Endothelial cell of umbilical vein (primary cell): ENCODE results near the gene CYBA.

Experiments
- POLR2A ChIP-seq: IDR thresholded peaks from 2 replicates; pipeline ENCODE4 v1.6.1; 2012; ENCODE audit warnings: low read depth, mild to moderate bottlenecking, control low read depth, low read length
- TF ChIP-seq, protein P1 (sequence below), 2 donors: IDR thresholded peaks; 1 replicate in 1 of 2; 2 replicates in 1 of 2; pipeline ENCODE4 v1.5.1; 2011; ENCODE audit warnings: low read length in 2 of 2, mild to moderate bottlenecking in 2 of 2, moderate library complexity in 2 of 2, control low read depth in 1 of 2, inconsistent platforms in 1 of 2, low read depth in 1 of 2; ENCODE audit not compliant: insufficient read depth in 1 of 2; ENCODE audit errors: extremely low read depth in 1 of 2

DNA sequence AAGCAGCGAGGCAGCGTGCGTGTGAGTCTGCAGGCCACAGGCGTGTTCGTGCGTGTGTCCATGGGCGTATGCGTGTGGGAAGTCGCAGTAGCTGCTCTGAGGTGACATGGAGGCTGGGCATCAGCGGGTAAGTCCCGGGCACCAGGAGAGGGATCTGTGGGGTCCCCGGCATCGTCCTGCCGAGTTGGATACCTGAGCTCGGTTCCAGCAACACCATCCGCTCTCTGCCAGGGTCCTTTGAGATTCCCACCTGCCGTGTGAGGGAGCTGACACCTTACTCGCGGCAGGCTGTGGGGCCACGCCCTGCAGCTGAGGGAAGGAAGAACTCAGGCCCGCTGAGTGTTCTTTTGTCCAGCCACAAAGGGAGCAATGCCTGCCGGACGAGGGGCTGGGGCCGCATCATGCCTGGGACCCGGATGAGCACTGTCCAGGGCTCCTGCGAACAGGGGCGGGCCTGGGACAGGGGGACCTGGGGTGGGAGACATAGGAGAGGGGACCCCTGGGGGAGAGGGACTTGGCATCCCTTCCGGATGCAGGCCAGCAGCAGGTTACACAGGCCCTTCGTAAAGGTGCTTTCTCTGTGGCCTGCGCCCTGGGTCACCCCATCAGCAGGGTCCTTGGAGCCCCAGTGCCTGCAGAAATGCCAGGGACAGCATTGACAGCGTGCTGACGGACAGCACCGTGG lies 40.4 kb upstream of the CYBA start:
- TF ChIP-seq, protein P1, sequence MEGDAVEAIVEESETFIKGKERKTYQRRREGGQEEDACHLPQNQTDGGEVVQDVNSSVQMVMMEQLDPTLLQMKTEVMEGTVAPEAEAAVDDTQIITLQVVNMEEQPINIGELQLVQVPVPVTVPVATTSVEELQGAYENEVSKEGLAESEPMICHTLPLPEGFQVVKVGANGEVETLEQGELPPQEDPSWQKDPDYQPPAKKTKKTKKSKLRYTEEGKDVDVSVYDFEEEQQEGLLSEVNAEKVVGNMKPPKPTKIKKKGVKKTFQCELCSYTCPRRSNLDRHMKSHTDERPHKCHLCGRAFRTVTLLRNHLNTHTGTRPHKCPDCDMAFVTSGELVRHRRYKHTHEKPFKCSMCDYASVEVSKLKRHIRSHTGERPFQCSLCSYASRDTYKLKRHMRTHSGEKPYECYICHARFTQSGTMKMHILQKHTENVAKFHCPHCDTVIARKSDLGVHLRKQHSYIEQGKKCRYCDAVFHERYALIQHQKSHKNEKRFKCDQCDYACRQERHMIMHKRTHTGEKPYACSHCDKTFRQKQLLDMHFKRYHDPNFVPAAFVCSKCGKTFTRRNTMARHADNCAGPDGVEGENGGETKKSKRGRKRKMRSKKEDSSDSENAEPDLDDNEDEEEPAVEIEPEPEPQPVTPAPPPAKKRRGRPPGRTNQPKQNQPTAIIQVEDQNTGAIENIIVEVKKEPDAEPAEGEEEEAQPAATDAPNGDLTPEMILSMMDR (IDR thresholded peaks at IDR 0.05; ENCODE audit: extremely low read depth in 1 of 2, insufficient read depth in 1 of 2, low read depth in 1 of 2, low read length in 2 of 2), result no peak
- TF ChIP-seq POLR2A, result no peak
